GM19025 (cell line): Measurements from ENCODE around the gene CD200R1L.

Source experiments
- ATAC-seq: cut with Tn5 transposase; IDR thresholded peaks from one replicate; pipeline ENCODE4 v1.9.1; 2021; ENCODE audit warnings: mild to moderate bottlenecking, low read depth, moderate library complexity; ENCODE audit not compliant: unreplicated experiment

CD200R1L gene

GRCh38 chr3:112822064-112823055, 24.3 kb downstream of the CD200R1L start:
- ATAC-seq: no peak

- ATAC-seq: no peak
Measured at GRCh38 chr3:112818289-112818688, 28.4 kb downstream of the CD200R1L start.

DNA sequence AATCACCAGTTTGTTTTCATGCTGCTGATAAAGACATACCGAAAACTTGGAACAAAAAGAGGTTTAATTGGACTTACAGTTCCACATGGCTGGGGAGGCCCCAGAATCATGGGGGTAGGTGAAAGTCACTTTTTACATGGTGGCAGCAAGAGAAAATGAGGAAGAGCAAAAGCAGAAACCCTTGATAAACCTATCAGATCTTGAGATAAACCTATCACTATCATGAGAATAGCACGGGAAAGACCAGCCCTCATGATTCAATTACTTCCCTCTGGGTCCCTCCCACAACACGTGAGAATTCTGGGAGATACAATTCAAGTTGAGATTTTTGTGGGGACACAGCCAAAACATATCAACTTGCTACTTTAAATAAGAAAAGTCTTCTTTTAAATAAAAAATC, 28.9 kb downstream of the CD200R1L start:
- no peak for ATAC-seq

GRCh38 chr3:112817271-112817670, 29.4 kb downstream of the CD200R1L start:
- no peak for ATAC-seq

DNA sequence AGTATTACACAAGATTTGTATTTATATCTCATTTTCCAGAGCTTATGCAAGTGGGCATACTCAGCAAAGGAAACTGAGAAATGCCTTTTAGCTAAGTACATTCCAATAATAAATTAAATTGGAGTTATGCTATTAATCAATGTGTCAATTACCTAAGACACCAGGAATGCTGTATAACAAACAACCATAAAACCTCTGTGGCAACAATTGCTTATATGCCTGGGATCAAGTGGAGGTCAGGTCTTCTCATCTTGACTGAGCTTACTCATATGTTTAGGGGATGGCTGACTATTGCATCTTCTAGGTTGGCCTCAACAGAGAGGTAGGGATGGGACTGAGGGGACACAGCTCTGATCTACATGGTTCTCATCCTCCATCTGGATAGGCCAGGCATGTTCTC, 30.7 kb downstream of the CD200R1L start:
- no peak for ATAC-seq

DNA sequence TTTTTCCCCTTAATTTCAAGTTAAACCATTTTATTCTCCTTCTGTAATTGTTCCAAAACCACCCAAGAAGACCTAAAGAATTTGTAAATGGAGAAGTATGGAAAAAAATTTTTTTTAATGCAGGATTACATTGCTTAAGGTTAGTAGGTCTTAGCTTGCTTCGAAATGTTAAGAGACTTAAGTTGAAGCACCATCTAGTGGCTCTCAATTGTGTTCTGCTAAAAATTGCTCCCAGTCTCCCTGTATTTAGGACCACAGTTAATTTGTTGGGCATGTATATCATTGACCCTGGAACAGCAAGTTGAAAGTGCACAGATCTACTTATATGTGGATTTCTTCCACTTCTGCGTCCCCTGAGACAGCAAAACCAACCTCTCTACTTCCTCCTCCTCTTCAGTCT, 32.4 kb downstream of the CD200R1L start:
- ATAC-seq: no peak

GRCh38 chr3:112813723-112814171, 32.9 kb downstream of the CD200R1L start:
- peak; percentile 47 for ATAC-seq

GRCh38 chr3:112813016-112813415, 33.6 kb downstream of the CD200R1L start:
- ATAC-seq: no peak

DNA sequence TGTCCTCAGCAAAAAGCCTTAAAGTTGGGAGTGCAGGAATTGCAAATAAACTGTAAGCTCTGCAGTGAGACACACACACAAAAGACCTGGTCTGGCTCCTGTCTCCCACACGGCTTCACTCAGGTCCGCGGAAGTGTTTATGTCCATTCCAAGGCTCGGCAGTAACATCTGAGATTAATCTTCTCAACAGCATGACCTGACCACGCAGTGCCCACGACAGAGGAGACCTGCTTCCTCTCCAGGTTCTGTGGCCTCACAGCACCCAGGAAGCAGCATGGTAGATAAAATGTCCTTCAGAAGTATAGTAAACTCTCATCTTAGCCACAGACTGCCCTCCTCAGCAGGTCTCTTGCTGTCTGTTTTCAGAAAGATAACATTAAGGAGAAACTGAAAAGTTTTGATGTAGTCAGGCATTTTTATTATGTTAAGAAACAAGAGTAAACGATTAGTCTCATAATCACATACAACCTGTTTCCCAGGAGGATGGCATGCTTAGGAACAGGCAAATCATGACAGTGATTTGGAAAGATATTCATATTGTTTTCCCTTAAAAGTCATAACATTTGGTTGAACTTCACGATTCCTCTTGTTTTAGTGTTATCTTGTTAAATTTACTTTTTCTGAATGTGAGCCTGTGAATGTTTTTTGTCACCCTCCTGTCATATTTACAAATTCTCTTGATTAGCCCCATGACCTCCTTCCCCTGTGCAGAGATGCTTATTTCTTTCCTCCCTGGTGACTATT, 34.6 kb downstream of the CD200R1L start:
- no peak for ATAC-seq

- ATAC-seq: no peak
Measured at GRCh38 chr3:112811131-112811884, 35.4 kb downstream of the CD200R1L start.

- ATAC-seq: no peak
Measured at GRCh38 chr3:112810561-112810960, 36.1 kb downstream of the CD200R1L start.

DNA sequence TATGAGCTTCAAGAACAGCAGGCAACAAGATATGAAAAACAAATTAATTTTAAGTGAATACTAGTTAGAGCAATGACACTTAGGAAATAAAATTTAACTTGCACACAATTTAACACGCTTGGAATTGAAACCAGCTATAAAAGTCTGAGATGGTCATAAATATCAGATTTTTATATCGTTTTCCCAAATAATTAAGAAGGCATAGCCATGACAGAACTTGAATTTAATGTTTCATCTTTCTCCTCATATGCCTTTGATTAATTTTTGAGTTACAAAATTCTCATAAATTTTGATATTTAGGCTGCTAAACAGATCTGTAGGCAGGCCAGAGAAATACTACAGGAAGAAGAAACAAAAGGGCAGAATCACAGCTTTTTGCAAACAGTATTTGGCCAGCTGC, 38.5 kb downstream of the CD200R1L start:
- ATAC-seq: no peak

GRCh38 chr3:112807685-112808084, 39.0 kb downstream of the CD200R1L start:
- ATAC-seq: no peak

GRCh38 chr3:112806903-112807302, 39.8 kb downstream of the CD200R1L start:
- no peak for ATAC-seq

DNA sequence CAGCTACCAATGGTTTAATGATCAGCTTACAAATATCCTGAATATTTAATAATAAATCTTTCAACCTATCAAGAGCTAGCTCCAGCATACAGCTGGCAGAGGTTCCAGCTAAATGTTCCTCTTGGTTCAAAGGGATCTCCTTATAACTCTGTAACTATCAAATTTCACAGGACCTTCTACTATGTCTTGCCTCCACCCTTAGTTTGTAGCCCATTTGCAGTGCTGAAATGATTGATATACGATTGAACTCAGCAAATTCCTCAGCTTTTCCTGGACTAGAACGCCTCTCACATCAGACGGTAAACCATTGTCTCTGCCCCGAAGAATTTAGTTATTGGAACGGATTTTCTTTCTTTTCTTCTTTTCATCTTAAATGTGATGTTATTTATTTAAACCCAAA, 41.5 kb downstream of the CD200R1L start:
- ATAC-seq: no peak

GRCh38 chr3:112804021-112804420, 42.6 kb downstream of the CD200R1L start:
- ATAC-seq: no peak

DNA sequence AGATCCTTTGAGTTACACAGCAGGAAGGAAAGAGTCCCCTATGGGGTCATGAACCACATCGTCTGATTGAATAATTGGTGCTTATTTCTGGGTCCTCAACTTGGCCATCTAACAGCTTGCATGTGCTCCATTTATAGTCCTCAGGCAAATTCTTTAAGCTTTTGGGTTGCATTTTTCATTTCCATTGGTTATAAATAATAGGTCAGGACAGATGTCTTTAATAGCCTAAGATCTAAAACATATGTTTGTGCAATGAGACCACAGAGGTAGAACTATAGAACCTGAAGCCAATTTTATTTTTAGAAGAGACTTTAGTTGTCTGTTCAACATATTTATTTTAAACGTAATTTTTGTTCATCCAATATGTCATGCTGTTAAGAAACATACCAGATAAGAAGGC, 43.2 kb downstream of the CD200R1L start:
- ATAC-seq: no peak

DNA sequence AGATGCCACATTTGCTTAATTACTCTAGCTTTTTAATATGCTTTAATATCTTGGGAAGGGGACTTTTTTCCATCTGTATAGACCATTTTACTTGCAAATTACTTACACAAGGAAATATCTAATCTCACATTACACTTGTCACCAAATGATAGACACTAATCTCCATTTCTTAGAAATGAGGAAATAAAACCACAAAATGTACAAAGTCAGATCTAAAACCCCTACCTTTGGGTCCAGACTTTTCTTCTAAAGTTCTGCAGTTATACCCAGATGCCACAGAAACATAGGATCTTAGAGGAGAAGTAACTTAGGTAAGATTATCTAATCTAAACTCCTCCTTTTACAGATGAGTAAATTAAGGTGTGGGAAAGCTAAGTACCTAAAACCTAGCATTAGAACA, 44.3 kb downstream of the CD200R1L start:
- no peak for ATAC-seq

GRCh38 chr3:112799946-112800345, 46.7 kb downstream of the CD200R1L start:
- no peak for ATAC-seq

DNA sequence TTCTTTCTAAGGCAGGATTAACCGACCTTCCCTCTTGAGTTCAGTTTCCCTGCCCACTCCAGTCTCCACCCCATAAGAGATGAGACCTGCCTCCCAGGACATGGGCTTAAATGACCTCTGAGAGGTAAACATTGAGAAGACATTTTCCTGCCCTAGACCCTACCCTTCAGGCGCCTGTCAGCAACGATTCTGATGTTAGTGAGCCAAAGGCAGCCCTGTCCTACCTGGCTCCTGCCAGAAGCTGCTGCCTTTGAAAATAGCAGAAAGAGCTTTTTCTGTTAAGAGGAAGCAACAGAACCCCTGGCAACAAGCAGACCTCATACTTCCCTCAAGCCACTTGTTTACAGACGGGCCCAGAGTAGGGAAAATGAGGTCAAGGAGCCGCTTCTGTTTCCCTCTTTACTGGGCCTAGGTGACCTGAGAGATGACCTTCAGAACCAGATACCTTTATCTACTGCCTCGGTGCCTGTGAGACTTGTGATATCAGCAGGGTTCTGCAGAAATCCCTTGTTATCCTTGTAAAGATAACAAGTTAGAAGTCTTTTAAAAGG, 52.0 kb downstream of the CD200R1L start:
- no peak for ATAC-seq
